Tracheal epithelial cell (primary cell): ENCODE results near the gene HK2. TPM values are rescaled to one million over a fixed set of nuclear protein-coding genes. Genes with fewer than 3 reads are reported as not detected.

Experiments used
- total RNA-seq: library from RNA; depleted of rRNA; stranded (reverse); fragments of >200 nt; gene quantifications from 2 replicates; pipeline ENCODE4 v1.2.1, GENCODE V29; 2014

HK2 gene
- total RNA-seq, result 50.5 and 122 TPM in 2 replicates

GRCh38 chr2:74833418-74834233 lies at the start of gene HK2:
Gene HK2 (plus strand): TSS chr2:74834127. CDS start chr2:74834581, 454 bp downstream.

Other genes starting within 250 kb of the HK2 start
- 0.96 and 4.5 TPM in 2 replicates for gene M1AP, start 185.8 kb upstream of the HK2 start, total RNA-seq
- gene SEMA4F, start 179.9 kb upstream of the HK2 start, total RNA-seq, result 5.8 and 8.7 TPM in 2 replicates
- gene POLE4, start 124.5 kb downstream of the HK2 start, total RNA-seq, result 12.4 and 14.5 TPM in 2 replicates